ENCODE results near the gene SHANK3.
"Not testable (repeated sequence)": the region's sequence is repeated elsewhere in the genome, so short reads cannot be mapped to it uniquely, and the experiment has no call there.

SHANK3 gene

GRCh38 chr22:50654664-50655063, 18.0 kb upstream of the SHANK3 start:
- DNase-seq = not testable (repeated sequence)

- no peak for DNase-seq
Observed at GRCh38 chr22:50656122-50657070, 16.2 kb upstream of the SHANK3 start.

- DNase-seq = no peak
Observed at GRCh38 chr22:50657925-50658324, 14.7 kb upstream of the SHANK3 start.

GRCh38 chr22:50659711-50660110, 12.9 kb upstream of the SHANK3 start:
- not testable (repeated sequence) for DNase-seq

- DNase-seq = no peak
Observed at GRCh38 chr22:50660306-50660705, 12.3 kb upstream of the SHANK3 start.

- no peak for DNase-seq
Observed at GRCh38 chr22:50665212-50665611, 7.4 kb upstream of the SHANK3 start.

GRCh38 chr22:50665738-50666137, 6.9 kb upstream of the SHANK3 start:
- DNase-seq = no peak

GRCh38 chr22:50670513-50670912, 2.1 kb upstream of the SHANK3 start:
- DNase-seq = peak; percentile 41

- peak; percentile 47 for DNase-seq
Observed at GRCh38 chr22:50670914-50671538, 1.6 kb upstream of the SHANK3 start.

GRCh38 chr22:50671641-50672040, 982 bp upstream of the SHANK3 start:
- peak; percentile 54 for DNase-seq

GRCh38 chr22:50672041-50672440, 582 bp upstream of the SHANK3 start:
- DNase-seq = peak; percentile 58

GRCh38 chr22:50673231-50674129, 857 bp downstream of the SHANK3 start:
- DNase-seq = peak; percentile 60

- DNase-seq = peak; percentile 38
Observed at GRCh38 chr22:50674130-50674500, 1.5 kb downstream of the SHANK3 start.

- peak; percentile 65 for DNase-seq
Observed at GRCh38 chr22:50674606-50675552, 2.3 kb downstream of the SHANK3 start.

GRCh38 chr22:50675553-50676179, 3.0 kb downstream of the SHANK3 start:
- no peak for DNase-seq

GRCh38 chr22:50676180-50676636, 3.6 kb downstream of the SHANK3 start:
- DNase-seq = peak; percentile 52

- DNase-seq = peak; percentile 53
Observed at GRCh38 chr22:50676661-50677492, 4.3 kb downstream of the SHANK3 start.

GRCh38 chr22:50677493-50678217, 5.0 kb downstream of the SHANK3 start:
- DNase-seq = peak; percentile 48

- peak; percentile 50 for DNase-seq
Observed at GRCh38 chr22:50678218-50678650, 5.6 kb downstream of the SHANK3 start.

Data from activated CD8-positive, alpha-beta memory T cell treated with anti-CD3 and anti-CD28 coated beads for 24 hours (primary cell).